ENCODE measurements around the gene NXPE4.

Gene NXPE4

DNA sequence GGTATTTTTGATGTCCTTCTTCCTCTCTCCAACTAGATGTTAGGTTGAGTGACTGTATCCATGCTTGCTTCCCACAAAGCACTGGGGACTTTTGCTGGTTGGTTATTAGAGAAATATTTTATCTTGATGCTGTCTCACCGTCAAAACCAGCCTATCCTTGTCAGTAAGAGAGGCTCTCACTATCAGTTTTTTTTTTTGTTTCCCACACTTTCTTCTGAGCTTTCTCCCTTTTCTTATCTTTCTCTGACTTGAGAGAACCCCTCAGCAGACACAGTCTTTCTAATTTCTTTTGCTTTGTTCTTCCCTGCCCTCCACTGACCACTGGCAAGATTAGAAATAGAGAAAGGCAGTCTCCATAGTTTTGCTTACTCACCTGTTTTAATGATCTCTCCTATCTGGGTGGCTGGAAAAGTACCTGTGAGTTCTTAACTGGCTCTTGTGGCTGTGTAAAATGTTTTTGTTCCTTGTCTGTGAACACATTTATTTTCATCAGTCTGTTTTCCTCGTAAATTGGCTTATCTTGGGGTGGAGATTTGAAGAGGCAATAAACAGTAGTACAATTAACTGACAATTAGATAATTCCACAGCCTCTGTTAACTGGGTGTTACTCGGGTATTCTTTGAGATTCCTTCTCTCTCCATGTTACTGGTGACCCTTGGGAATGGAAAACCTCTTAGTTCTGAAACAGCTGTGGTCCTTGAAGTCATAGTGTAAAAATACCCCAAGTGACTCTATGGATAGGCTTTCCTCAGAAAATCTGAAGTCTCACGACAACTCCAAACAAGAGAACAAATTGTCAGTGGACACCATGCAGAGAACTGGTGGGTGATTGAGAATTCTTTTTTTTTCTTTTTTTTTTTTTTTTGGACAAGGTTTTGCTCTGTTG lies 35.9 kb downstream of the NXPE4 start, which contains the start of gene NXPE1:
Gene NXPE1, minus strand, starts transcription at position 457 of the 886 bp plus-strand sequence. CDS start 8,680 bp downstream, outside the sequence.
- no peak for DNase-seq (ENCODE audit: low read depth)

DNA sequence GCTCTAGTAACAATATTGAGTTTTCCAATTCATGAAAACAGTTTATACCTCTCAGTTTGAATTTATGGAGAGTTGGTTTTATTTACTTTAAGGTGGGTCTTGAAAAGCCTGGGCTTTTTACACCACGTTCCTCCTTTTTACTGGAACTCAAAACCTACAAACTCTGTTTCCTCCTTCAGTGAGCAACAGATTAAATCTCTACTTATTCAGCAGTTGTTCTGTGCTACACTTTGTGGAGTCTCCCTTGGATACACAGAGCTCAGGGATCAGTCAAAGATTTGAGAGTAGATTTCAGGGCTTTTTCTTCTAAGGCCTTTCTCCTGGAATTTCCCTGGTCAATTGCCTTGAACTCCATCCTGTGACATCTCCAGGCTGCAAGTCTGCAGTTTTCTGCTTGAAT lies 39.5 kb downstream of the NXPE4 start:
- DNase-seq (ENCODE audit: low read depth): no peak

DNA sequence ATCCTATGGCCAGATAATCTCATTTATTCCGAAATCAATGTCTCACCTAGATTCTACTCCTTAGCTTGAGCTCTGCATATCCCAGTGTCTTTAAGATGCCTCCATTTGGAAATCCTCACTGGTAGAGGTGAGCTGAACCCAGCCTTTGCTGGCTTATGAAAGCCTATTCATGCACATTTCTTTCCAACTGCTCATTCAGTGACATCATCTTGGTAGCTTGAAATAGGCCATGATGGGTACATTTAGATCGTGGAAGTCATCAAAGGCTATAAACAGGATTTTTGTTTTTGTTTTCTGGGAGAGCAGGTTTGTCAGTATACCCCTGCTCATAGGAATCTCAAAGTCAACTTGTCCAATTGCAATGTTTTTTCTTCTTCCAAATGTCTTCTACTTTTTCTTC lies 41.9 kb downstream of the NXPE4 start:
- peak; percentile 6 for DNase-seq (ENCODE audit: low read depth)

DNA sequence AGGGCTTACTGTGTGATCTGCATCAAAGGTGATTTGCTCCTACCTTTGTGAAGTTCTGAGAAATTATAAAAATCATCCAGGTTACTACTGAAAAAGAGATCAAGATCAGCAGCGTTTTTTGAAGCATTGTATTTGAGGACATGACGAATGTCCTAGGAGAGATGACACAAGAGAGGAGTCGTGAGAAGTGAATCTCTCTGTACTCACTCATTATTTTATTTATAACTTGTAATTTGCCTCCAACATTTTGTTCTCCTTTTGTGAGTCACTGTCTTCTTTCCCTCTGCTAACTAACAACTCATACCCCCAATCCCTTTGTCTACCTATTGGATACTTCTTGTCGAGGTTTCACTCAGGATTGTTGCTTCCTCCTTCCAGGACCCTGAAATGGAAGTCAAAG lies 44.5 kb downstream of the NXPE4 start:
- no peak for DNase-seq (ENCODE audit: low read depth)

DNA sequence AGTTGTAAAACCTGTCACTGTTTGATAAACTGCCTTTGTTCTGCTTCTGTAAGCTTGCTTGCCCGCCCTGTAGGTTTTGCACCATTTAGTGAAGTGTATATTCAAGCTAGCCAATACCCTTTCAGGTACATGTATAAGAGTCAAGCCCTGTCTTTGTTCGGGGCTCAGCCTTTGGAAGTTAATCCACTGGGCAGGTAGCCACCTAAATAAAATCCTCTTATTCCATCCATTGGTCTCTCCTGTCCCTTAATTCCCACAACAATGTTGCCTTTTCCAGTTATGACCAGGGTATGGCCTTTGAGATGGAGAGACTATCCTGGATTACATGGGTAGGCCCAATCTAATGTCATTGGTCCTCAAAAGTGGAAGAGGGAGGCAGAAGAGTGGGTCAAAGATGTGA lies 69.9 kb downstream of the NXPE4 start:
- no peak for DNase-seq (ENCODE audit: low read depth)

DNA sequence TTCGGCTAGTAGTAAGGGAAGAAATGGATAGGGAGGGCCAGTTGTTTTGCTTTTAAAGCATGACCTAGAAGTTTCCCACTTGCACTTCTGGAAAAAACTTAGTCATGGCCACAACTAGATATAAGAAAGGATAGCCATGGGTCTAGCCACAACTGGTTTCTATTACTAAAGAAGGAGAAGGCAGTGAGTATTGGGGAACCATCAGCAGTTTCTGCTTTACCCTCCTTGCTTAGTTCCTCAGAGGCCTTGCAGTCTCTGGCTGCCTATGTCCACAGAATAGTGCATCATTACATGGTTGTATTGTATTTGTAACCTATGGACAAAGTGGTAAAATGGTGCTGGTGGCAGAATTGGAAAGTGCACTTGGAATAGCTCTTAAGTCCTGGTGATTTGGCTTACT lies 71.5 kb downstream of the NXPE4 start:
- DNase-seq (ENCODE audit: low read depth): no peak

DNA sequence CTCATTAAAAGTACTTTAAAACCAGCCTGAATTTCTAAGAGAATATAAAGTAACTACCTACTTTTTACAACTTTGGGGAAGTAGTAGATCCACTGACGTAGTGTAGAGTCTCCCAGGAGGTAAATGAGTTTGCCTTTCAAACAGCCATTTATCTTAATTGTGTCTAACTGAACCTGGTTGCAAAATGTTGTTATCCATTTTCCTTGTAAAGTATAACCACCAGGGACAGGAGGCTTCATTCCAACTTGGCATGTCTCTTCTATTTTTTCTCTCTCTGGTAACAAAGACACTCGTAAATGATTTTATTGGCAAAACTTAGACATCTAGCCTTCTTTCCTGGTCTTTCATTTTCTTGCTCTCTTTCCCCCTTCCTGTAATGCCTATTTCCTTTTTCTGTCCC lies 72.8 kb downstream of the NXPE4 start:
- no peak for DNase-seq (ENCODE audit: low read depth)

Data from EH (cell line).